ENCODE results near the gene MGAT5. TPM values are rescaled to one million over a fixed set of nuclear protein-coding genes. Genes with fewer than 3 reads are reported as not detected.

MGAT5 gene
- total RNA-seq, 4 donors from 2014 or later: 32.4 to 65.9 (median 46.6) TPM

GRCh38 chr2:134377730-134378129 is 123.9 kb downstream of the MGAT5 start:
- peaks cover 8 to 54% (median 11%) of the 10 kb centered on the region in 3 donors for H3K4me1 ChIP-seq
- H3K27me3 ChIP-seq: no peaks in the 10 kb centered on the region
- no peak overlapping the region for H3K4me3 ChIP-seq
- H3K36me3 ChIP-seq: no peaks in the 10 kb centered on the region
- TF ChIP-seq POLR2AphosphoS5 (IDR thresholded peaks at IDR 0.05) (no peak), EP300 (IDR thresholded peaks at IDR 0.05) (no peak), CTCF (IDR thresholded peaks at IDR 0.05) (no peak), POLR2A (IDR thresholded peaks at IDR 0.05) (no peak)
- peak overlapping the region in 3 of 4 donors; percentile 39 to 79 (median 79) for H3K27ac ChIP-seq
- WGBS, 2 donors (ENCODE audit: low coverage in 1 of 2): 78 to 80% methylated on average over 4 to 6 of the region's 7 CpGs
- H3K9me3 ChIP-seq: no peaks in the 10 kb centered on the region
- no peak for ATAC-seq

- 17 to 70% methylated on average over 2 to 6 of the region's 6 CpGs for WGBS, 2 donors (ENCODE audit: low coverage in 1 of 2)
- peak; percentile 46 for ATAC-seq
- TF ChIP-seq POLR2AphosphoS5 (IDR thresholded peaks at IDR 0.05) (peak; percentile 50), POLR2A (IDR thresholded peaks at IDR 0.05) (no peak)
- Histone ChIP-seq H3K27me3 (no peaks in the 10 kb centered on the region), H3K9me3 (no peaks in the 10 kb centered on the region), H3K36me3 (no peaks in the 10 kb centered on the region), H3K27ac (peak overlapping the region in 3 of 4 donors; percentile 34 to 79 (median 55)), H3K4me3 (no peak overlapping the region), H3K4me1 (peaks cover 7 to 49% (median 8%) of the 10 kb centered on the region in 3 donors)
These were observed 125.4 kb downstream of the MGAT5 start for GRCh38 chr2:134379293-134379692.

- 73% methylated on average over 3 of the region's 3 CpGs; no CpG with 5 or more reads in 1 of the 2 donors for WGBS, 2 donors (ENCODE audit: low coverage in 1 of 2)
- H3K4me1 ChIP-seq: peaks cover 7 to 48% (median 8%) of the 10 kb centered on the region in 3 donors
- H3K36me3 ChIP-seq: no peaks in the 10 kb centered on the region
- no peak for ATAC-seq
- no peaks in the 10 kb centered on the region for H3K9me3 ChIP-seq
- peak overlapping the region in 3 of 4 donors; percentile 34 to 79 (median 55) for H3K27ac ChIP-seq
- TF ChIP-seq CTCF (IDR thresholded peaks at IDR 0.05) (no peak), EP300 (IDR thresholded peaks at IDR 0.05) (no peak), POLR2AphosphoS5 (IDR thresholded peaks at IDR 0.05) (no peak), POLR2A (IDR thresholded peaks at IDR 0.05) (no peak)
- H3K27me3 ChIP-seq: no peaks in the 10 kb centered on the region
- H3K4me3 ChIP-seq: no peak overlapping the region
These were observed 125.8 kb downstream of the MGAT5 start for GRCh38 chr2:134379722-134380121.

GRCh38 chr2:134381141-134381540 is 127.3 kb downstream of the MGAT5 start:
- H3K27me3 ChIP-seq: no peaks in the 10 kb centered on the region
- H3K4me3 ChIP-seq: no peak overlapping the region
- peaks cover 4 to 34% (median 8%) of the 10 kb centered on the region in 3 donors for H3K4me1 ChIP-seq
- no peaks in the 10 kb centered on the region for H3K36me3 ChIP-seq
- no peak for TF ChIP-seq EP300 (IDR thresholded peaks at IDR 0.05)
- TF ChIP-seq CTCF (IDR thresholded peaks at IDR 0.05): no peak
- TF ChIP-seq POLR2AphosphoS5 (IDR thresholded peaks at IDR 0.05): no peak
- TF ChIP-seq POLR2A (IDR thresholded peaks at IDR 0.05): no peak
- WGBS, 2 donors (ENCODE audit: low coverage in 1 of 2): 83 to 100% methylated on average over 1 of the region's 1 CpG
- no peaks in the 10 kb centered on the region for H3K9me3 ChIP-seq
- ATAC-seq: no peak
- no peak overlapping the region for H3K27ac ChIP-seq

- WGBS, 2 donors (ENCODE audit: low coverage in 1 of 2): 91 to 94% methylated on average over 4 of the region's 4 CpGs
- no peaks in the 10 kb centered on the region for H3K36me3 ChIP-seq
- H3K4me1 ChIP-seq: peaks cover 0 to 8% (median 0%) of the 10 kb centered on the region in 3 donors
- H3K4me3 ChIP-seq: no peak overlapping the region
- TF ChIP-seq CTCF (IDR thresholded peaks at IDR 0.05) (no peak), EP300 (IDR thresholded peaks at IDR 0.05) (no peak), POLR2A (IDR thresholded peaks at IDR 0.05) (no peak), POLR2AphosphoS5 (IDR thresholded peaks at IDR 0.05) (no peak)
- no peaks in the 10 kb centered on the region for H3K27me3 ChIP-seq
- no peaks in the 10 kb centered on the region for H3K9me3 ChIP-seq
- H3K27ac ChIP-seq: no peak overlapping the region
- ATAC-seq: no peak
These were observed 130.3 kb downstream of the MGAT5 start for GRCh38 chr2:134384131-134384530.
